DMS53 treated with DMSO at 0.1 percent for 48 hours (cell line): ENCODE results near the gene CMPK2.

Source experiments
- DNase-seq: peaks from one replicate; lab custom pipeline; 2025; ENCODE audit not compliant: unreplicated experiment; lab: John Stamatoyannopoulos, UW

CMPK2 gene

GRCh38 chr2:6845312-6845711, 20.4 kb downstream of the CMPK2 start:
- no peak for DNase-seq

DNA sequence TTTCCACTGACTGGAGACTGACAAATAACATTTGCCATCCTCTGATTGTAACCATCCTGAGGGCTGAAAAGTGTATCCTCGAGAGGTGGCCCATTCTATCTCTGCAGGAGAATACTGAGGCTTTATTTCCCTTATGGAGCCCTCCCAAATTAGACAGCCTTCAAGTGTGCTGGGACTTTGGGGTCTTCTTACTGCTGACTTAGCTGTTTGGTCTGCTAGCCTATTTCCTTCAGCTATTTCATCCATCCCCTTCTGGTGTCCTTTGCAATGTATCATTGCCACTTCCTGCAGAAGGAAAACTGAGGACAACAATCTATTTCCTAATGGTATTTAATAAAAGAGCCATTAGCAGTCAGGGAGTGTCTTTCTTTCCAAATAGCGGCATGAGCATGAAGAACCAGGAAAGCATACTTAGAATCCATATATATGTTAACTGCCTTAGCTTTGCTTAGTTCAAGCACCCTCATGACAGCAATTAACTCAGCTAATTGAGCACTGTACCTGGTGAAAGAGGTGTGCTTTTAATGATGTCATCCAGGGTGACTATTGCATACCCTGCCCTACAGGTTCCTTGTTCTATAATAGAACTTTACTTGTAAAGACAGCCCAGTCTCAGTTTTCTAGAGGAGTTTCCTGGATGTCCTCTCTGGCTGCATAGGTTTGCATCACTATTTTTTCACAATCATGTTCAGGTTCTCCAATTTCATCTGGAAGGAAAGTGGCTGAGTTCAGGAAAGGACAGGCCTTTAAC, 24.0 kb downstream of the CMPK2 start:
- no peak for DNase-seq

GRCh38 chr2:6838673-6839319, 26.9 kb downstream of the CMPK2 start:
- no peak for DNase-seq

GRCh38 chr2:6835467-6835866, 30.2 kb downstream of the CMPK2 start:
- DNase-seq: peak; percentile 33

DNA sequence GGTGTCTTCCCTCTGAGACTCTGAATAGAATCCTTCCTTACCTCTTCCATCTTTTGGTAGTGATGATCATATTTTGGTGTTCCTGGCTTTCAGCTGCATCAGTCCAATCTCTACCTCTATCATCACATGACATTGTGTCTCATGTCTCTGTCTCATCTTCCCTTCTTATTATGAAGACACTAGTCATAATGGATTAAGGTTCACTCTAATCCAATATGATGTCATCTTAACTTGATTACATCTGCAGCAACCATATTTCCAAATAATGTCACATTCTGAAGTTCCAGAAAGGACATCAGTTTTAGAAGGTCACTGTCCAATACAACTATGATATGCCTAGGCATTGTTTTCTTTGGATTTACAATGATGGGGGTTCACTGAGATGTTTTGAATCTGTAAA, 31.5 kb downstream of the CMPK2 start:
- no peak for DNase-seq

- DNase-seq: no peak
Measured at GRCh38 chr2:6833300-6833604, 32.5 kb downstream of the CMPK2 start.

DNA sequence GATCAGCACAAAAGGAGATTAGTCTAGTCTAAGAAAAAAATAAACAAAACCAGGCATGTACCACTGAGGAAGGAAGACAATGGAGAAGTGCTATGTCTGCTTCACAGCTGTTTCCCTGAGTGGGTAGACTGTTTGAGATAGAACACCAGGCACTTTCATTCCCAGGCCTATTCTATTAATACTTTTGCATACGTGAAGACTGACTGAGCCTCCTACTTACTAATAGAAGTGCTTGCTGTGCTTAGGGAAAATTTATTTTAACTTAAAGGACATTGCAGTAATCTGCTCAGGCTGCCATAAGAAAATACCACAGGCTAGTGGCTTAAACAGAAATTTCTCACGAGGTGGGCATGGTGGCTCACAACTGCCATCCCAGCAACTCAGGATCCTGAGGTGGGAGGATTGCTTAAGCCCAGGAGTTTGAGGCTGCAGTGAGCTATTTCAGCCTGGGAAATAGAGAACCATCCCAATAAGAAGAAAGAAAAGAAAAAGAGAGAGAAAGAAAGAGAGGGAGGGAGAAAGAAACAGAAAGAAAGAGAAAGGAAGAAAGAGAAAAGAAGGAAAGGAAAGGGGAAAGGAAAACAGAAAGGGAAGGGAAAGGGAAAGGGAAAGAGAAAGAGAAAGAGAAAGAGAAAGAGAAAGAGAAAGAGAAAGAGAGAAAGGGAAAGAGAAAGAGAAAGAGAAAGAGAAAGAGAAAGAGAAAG, 33.0 kb downstream of the CMPK2 start:
- no peak for DNase-seq

- no peak for DNase-seq
Measured at GRCh38 chr2:6831229-6831628, 34.5 kb downstream of the CMPK2 start.

DNA sequence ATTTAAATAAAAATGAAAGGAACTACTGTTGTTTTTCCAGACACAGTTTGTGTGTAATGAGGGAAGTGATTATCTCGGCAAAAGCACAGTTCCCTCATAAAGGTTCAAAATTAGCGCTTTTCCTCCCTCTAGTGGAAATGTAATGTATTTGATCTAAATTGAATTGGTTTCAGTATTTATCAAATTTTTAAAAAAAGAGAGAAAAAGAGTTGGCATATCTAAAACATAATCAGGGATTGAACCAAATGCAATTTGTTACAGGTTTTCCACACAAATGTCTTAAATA, 37.5 kb downstream of the CMPK2 start:
- peak; percentile 3 for DNase-seq

- DNase-seq: no peak
Measured at GRCh38 chr2:6827566-6828298, 38.0 kb downstream of the CMPK2 start.

DNA sequence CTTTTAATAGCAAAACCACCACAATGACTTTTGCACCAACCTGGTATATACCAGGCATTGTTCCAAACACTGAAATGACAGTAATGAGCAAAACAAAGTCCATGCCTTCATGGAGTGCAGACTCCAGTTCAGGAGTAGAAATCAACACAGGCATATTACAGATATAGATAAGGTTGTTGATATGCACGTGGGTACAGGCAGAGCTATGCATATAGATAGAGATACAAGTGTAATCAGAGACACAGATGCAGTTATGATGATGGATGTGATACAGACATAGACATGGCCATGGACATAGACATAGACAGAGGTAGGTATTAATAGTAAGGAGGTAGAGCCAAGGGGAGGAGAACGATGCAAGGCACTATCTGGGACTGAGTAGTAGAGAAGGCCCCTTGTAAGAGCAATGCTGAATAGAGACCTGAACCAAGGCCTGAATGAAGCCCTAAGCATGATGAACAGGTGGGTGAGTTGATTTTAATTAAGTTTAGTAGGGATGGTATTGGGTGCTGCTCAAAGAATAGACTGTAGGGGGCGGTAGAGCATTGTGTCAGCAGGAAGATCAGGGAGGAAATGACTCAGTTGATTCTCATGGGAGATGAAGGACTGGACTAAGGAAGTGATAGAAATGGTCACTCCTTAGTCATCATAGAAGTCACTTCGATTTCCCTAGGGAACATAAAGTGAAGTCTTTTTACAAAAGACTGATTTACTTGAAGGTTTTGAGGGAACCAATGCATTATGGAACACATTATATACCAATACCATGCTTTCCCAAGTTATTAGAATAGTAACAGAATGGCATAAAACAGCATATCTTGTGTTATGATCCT, 39.4 kb downstream of the CMPK2 start:
- DNase-seq: peak; percentile 65

DNA sequence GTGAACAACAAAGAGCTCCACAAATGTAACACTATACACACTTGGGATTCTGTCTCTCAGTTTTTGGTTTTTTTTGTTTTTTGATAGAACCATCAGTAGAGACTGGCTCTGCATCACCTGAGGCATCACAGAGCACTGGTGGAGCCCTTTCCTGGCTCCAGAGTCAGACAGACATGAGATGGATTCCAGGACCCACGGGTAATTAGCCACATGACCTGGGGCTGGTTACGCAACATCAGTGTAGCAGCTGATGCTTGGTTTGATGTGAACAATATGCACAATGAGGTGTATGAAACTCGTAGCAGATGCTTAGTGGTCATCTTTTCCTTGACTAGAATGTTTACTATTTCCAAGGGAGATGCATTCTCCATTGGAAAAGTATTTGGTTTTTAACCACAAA, 40.7 kb downstream of the CMPK2 start:
- DNase-seq: no peak

GRCh38 chr2:6823111-6823510, 42.6 kb downstream of the CMPK2 start:
- DNase-seq: no peak

DNA sequence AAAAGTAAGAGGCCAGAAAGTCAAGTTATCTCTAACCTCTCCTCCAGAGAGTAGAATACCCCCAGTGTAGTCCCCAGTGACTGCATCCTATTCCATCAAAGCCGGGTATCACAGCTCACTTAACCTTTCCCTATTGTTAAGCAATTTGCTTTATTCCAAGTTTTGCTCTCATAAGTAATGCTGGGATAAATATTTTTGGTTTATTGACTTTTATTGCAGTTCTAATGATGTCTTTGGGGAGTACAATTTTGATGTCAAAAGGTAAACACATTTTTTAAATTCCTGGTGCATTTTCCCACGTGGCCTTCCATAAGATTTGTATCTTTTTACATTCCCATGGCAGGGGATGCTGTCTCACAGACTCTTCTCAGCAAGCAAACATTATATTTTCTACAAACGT, 43.3 kb downstream of the CMPK2 start:
- no peak for DNase-seq

DNA sequence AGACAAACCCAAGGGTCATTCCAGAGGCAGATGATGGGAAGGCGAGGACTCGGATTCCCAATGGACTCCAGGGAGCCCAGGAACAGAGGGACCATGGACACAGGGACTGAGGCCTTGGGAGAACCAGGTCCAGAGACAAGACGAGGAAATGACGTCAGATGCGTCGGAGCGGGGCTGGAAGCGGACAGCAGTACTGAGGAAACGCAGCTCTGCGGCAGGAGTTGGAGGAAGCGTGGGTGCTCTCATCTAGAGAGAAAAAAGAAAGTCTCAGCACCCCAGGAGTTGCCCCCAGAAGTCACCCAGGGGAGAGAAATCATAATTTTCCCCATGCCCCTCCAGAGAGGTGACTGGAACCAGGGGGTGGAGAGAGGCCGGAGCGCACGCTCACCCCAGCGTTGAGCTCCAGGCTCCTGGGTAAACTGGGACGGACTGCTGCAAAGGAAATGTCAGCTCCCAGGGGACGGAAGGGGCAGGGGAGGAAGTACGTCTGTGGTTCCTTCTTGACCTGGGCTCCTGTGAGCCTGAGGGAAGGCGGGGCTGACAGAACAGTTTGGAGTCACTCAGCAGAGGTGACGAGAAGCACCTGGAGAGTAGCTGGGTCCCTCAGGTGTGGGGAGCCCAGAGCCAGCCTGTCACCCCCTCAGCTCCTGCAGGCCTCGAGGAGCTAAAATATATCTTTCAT, 44.7 kb downstream of the CMPK2 start:
- DNase-seq: no peak

GRCh38 chr2:6820236-6820635, 45.5 kb downstream of the CMPK2 start:
- DNase-seq: no peak

DNA sequence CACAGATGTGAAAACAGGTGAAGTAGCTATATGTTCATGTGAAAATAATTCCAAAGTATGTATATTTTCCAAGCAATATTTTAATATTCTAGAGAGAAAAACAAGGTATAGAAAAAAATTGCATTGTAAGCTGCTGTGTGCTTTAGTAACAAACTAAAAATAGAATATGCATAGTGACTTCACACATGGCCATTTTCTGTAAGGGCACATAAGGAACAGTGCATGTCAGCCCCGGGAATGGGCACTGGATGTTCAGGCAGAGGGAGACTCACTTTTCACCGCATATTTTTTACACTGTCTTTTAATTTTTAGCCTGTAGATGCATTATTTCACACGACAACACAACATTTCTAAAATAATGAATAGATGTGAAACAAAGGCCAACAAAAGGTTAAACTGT, 46.0 kb downstream of the CMPK2 start:
- DNase-seq: no peak

GRCh38 chr2:6818012-6818411, 47.7 kb downstream of the CMPK2 start:
- DNase-seq: no peak

DNA sequence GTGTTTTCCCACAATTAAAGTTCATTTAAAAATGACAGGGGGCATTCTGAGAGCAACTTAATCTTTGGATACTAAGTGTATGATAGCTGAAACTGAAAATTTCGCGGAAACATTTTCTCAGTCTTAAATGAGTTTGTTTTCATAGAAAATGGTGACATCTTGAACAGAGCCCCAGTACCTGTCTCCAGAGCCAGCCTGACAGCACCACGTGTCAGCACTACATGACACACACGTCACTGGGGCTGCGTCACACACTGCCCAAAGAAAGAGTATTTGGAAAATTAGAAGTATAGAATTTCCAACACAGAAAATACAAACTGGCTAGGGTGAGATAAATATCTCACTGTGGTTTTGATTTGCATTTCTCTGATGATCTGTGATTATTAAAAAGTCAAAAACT, 50.8 kb downstream of the CMPK2 start:
- DNase-seq: no peak

GRCh38 chr2:6814312-6814711, 51.4 kb downstream of the CMPK2 start:
- DNase-seq: no peak

GRCh38 chr2:6813573-6813972, 52.1 kb downstream of the CMPK2 start:
- no peak for DNase-seq
